DMS153 (cell line): ENCODE measurements around the gene CACHD1.

ENCODE experiments used
- DNase-seq: peaks from one replicate; lab custom pipeline; 2025; lab: John Stamatoyannopoulos, UW

The CACHD1 gene

DNA sequence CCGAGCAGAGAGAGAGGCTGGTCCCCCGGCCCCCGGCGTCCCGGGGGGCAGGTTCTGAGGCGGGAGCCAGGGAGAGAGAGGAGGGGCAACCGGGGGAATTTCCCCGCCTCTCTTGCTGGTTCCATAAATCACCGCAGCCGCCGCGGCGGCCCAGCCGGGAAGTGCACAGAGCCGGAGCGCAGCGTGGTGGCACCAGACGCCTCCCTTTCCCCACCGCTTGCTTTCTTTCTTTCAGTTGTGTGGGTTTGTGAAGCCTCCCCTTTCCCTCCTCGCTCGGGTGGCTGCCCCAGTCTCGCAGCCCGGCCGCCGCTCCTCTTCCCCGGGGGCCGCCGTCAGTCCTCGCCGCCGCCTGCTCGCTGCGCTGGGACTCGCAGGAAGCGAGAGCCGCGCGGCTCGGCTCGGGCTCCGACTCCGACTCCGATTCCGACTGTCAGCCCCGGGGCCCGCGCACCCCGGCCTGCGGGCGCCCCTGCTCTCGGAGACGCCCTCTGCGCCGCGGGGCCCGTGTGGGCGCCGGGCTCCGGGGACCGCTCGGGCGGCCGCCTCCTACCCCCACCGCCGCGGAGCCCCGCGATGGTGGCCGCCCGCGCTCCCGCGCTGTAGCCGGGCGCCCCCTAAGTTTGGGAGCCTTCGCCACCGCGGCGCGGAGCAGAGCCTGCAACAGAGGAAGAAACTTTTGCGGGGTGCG, at the start of gene CACHD1:
Gene CACHD1 (plus strand): TSS at position 153 of the 688 bp plus-strand sequence. CDS start 616 bp downstream, outside the sequence.
- peak; percentile 61 for DNase-seq

- DNase-seq: no peak
Observed at GRCh38 chr1:64421377-64421776, 48.6 kb upstream of the CACHD1 start.

DNA sequence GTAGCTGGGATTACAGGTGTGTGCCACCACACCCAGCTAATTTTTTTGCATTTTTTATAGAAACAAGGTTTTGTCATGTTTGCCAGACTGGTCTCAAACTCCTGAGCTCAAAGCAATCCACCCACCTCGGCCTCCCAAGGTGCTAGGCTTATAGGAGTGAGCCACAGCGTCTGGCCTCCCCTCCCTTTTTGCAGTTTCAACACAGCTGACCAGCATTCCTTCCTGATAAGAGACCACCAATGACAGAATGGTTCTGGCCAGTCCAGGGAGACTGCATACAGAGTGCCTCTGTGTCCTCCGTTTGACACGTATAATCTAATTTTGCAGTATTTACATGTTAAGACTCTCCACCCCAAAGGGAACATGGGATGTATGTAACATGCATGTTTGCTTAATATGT, 46.4 kb upstream of the CACHD1 start:
- DNase-seq: no peak

DNA sequence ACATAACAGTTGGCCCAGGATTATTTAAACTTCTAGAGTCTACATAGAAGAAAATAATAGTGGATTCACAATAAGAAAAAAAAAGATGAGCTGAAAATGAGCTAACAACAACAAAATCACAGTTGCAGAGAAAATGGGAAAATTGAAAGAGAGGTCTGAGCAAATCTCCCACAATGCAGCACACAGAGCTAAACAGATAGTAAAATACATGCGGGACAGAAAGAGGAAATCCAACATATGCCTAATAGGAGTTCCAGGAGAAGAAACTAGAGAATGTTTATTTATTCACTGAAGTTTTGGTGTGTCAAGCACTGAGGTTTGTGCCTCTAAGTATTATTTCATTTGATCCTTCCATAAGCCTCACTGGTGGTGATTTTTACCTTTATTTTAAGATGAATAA, 45.5 kb upstream of the CACHD1 start:
- no peak for DNase-seq

DNA sequence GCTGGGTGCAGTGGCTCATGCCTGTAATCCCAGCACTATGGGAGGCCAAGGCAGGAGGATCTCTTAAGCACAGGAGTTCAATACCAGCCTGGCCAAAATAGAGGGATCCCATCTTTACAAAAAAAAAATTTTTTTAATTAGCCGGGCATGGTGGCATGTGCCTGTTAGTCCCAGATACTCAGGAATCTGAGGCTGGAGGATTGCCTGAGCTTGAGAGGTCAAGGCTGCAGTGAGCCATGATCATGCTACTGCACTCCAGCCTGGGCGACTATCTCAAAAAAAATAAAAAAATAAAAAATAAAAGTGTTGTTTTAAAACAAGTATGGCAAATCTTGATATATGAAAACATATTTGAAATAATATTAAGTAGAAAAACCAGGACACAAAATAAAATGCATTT, 44.4 kb upstream of the CACHD1 start:
- DNase-seq: no peak

DNA sequence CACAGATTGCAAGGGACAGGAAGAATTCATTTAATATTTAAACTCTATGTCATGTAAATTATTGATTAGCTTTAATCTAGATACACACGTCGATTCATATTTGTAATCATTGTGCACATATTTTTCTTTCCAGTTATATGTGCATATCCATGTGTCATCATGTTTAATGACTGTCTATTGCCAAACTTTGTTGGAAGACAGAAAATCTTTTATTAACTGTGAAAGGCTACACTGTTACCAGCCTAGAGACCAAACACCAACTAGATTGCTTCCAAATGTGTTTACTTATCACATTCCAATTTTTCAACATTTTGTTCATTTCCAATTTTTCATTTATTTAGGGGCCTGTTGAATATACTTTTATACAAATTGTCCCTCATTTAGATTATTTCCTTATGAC, 43.2 kb upstream of the CACHD1 start:
- no peak for DNase-seq

DNA sequence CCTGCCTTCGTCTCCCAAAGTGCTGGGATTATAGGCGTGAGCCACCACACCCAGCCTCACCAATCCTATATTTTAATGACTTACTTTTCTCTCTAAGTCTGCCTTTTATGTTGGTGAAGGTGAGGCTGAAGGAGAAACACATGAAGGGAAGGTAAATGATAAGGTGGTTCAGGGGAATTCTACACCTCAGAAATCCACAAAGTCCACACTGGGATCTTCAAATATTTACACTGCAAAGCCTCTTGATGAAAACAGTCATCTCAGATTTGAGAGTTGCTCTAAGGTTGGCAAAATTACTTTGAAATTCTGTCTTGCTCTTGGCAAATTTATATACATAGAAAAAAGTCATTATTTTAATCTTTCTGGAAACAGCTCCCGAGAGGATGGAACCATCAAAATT, 42.0 kb upstream of the CACHD1 start:
- no peak for DNase-seq

GRCh38 chr1:64433308-64433707, 36.6 kb upstream of the CACHD1 start:
- no peak for DNase-seq

DNA sequence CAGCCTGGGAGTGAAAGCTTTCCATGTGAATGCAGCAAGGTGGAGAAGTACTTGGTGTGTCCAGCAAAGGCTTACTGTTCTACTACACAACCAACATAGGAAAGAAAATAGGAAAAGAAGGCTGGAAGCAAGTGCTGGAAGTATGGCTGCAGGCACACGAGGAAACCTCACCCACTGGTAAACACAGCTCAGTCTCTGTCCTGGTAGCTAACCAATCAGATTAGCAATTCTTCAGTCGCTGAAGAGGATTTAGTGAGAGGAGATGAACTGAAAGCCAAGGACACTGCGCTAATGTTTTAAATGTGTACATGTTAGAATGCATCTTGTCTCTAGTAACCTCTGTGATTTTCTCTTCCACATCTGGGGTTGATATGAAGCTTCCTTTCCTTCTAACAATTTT, 36.2 kb upstream of the CACHD1 start:
- DNase-seq: no peak

DNA sequence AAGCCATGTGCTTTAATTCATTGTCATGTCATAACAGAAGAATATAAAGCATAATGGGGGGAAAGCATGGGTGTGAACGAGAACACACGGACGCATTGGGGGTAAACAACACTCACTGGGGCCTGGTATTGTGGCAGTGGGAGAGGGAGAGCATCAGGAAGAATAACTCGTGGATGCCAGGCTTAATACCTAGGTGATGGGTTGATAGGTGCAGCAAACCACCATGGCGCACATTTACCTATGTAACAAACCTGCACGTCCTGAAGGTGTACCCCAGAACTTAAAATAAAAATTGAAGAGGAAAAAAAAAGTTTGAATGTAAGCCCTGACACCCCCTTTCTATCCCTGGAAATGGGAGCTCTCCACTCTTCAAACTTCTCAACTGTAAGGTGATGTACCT, 34.9 kb upstream of the CACHD1 start:
- DNase-seq: no peak

DNA sequence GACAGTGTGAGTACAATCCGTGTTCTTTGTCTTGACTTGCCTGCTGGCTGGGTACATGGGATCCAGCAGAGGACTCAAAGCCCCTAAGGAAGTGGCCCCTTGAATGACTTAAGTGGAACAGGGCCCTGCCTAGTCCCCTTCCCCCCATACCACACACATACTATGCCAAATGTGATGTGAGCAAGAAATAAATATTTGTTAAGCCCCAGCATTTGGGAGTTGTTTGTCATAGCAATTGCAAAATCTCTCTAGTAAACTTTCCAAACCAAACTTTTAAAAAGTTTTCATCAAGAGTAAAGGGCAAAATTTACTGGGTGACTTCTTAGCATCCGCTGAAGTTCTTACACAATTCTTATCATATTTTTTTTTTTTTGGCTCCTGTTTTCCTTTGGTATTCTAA, 32.5 kb upstream of the CACHD1 start:
- no peak for DNase-seq

- DNase-seq: no peak
Observed at GRCh38 chr1:64440183-64440826, 29.6 kb upstream of the CACHD1 start.

- DNase-seq: no peak
Observed at GRCh38 chr1:64451440-64451839, 18.5 kb upstream of the CACHD1 start.

- no peak for DNase-seq
Observed at GRCh38 chr1:64453688-64454087, 16.2 kb upstream of the CACHD1 start.

- no peak for DNase-seq
Observed at GRCh38 chr1:64458915-64459314, 11.0 kb upstream of the CACHD1 start.

DNA sequence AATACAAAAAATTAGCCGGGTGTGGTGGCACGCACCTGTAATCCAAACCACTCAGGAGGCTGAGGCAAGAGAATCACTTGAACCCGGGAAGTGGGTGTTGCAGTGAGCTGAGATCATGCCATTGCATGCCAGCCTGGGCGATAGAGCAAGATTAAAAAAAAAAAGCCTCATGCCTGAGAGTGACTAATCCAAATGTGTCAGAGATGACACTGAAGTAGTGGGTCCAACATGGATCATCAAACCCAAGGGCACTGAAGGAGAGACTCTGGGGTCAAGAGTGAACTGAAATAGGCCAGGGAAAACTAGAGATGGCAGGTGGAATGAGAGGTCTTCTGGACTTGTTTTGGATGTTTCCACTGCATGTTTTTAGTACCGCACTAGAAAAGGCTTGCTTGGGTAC, 10.2 kb upstream of the CACHD1 start:
- DNase-seq: no peak

DNA sequence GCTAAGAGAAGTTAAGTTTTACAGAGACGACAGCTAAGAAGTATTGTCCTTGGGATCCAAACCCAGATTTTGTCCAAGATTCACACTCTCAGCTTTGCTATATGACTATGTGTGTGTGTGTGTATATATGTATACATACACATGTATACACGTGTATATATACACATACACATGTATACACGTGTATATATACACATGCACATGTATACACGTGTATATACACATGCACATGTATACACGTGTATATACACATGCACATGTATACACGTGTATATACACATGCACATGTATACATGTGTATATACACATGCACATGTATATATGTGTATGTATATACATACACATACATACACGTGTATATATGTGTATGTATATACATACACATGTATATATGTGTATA, 3.9 kb upstream of the CACHD1 start:
- no peak for DNase-seq

DNA sequence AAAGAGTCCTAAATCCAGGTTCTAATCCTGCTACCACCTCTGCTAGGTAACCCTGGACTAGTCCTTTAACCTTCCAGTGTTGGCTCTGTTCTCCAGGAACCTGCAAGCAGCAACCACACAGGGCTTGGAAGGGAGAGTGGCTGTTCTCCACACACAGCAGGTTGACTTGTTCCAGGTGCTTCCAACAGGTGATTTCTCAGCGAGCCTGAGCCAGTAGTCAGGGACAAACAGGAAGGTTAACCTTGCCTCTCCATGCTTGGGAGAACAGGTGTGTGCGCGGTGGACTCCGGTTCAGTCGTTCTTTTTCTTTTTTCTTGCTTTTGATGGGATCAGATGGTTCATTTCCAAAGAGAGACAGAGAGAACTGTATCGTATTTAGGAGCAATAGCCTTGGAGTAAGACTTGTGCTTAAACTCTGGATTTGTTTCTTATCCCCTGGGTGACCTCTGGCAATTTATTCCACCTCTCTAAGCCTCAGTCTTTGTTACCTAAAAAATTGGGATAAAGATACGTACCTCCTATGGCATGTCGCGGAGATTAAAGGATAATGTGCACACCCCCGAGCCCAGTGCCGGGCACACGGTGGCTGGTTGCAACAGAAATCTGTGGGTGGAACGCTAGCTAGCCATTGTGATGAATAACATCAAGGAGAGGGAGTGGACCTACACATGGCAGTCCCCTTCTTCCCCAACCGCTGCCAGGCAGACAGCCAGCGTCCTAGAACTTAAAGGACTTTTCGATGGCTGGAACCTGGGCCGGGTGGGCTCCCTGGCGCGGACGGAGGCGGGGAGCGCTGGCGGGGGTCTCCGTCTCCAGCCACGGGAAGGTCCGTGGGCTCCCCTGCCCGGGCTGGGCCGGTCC, 583 bp upstream of the CACHD1 start:
- DNase-seq: peak; percentile 15

- no peak for DNase-seq
Observed at GRCh38 chr1:64470665-64471217, 812 bp downstream of the CACHD1 start.

- no peak for DNase-seq
Observed at GRCh38 chr1:64471218-64472039, 1.5 kb downstream of the CACHD1 start.

DNA sequence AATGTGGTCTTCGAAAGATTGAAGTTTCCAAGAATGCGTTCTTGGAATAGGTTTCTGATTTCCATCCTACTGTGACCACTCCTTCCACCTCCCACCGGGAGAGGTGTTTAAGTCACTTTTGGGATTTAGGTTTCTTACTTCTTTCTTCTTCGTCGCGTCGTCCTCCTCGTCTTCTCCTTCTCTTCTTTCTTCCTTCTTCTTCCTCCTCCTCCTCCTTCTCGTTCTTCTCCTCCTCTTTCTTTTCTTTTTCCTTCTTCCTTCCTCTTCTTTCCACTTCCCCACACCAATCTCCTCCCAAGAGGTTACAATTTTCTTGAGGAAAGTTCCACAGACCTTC, 2.1 kb downstream of the CACHD1 start:
- DNase-seq: no peak

GRCh38 chr1:64472805-64473204, 2.9 kb downstream of the CACHD1 start:
- no peak for DNase-seq
